ENCODE results near the gene PALD1.

GRCh38 chr10:70589762-70590654 is 111.4 kb downstream of the PALD1 start:
- TF ChIP-seq CTCF (IDR thresholded peaks at IDR 0.05; ENCODE audit: insufficient read depth, low read length, poor library complexity, severe bottlenecking) (no peak), EZH2phosphoT487 (conservative IDR thresholded peaks at IDR 0.05; ENCODE audit: low read length) (no peak)

All from SU-DHL-6 (cell line).